HUDEP-2 (cell line): ENCODE results near the gene SKOR1.

Experiments
- DNase-seq, 76 experiments: peaks; one replicate each; lab custom pipeline; 2025; ENCODE audit not compliant: unreplicated experiment in 76 of 76; lab: John Stamatoyannopoulos, UW

The SKOR1 gene

DNA sequence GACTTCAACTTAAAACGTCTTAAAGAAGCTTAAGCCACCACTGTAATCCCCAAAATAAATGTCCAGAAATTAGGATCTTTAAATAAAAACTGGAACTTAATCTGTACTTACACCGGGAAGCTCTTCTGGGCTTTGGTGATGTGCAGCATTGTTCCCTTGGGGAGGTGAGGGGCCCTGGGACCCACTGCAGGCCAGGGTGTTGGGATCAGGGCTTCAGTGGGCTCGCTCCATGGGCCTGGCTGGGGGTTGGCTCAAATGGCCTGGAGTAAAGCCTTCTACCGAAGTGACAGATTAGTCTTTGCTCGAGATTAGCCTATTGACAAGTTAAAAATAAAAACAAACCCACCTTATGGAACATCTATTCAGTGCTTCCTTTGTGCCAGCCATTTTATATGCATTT is 20.7 kb downstream of the SKOR1 start:
- DNase-seq: no peak

GRCh38 chr15:67849538-67849937 is 24.2 kb downstream of the SKOR1 start:
- no peak for DNase-seq

DNA sequence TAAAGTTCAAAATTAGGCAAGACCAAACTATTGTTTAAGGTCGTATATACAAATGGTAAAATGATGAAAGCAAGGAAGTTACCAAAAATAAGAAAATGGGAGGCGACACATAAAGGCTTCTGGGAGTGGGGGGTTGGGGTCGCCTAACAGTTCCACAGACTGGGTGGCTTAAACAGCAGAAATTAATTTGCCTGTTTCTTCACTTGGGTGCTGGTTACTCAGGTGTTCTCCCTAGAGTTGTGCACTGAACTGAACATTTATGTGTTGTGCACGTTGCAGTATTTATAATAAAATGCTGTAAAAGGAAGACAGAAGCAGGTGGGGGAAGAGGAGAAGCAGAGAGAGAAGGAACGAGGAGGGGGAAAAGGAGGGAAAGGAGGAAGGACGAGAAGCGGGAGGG is 25.0 kb downstream of the SKOR1 start:
- DNase-seq: no peak

DNA sequence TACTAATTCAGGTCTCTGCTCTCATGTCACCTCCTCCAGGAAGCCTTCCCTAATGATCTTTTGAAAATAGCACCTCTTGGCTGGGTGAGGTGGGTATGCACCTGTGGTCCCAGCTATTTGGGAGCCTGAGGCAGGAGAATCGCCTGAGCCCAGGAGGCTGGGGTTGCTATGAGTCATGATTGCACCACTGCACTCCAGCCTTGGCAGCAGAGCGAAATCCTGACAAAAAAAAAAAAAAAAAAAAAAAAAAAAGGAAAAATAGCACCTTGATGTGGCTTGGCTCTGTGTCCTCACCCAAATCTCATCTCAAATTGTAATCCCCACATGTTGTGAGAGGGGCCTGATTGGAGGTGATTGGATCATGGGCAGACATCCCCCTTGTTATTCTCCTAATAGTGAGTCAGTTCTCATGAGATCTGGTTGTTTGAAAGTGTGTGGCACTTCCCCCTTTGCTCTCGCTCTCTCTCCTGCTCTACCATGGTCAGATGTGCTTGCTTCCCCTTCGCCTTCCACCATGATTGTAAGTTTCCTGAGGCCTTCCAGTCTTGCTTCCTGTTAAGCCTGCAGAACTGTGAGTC is 25.8 kb downstream of the SKOR1 start:
- no peak for DNase-seq

DNA sequence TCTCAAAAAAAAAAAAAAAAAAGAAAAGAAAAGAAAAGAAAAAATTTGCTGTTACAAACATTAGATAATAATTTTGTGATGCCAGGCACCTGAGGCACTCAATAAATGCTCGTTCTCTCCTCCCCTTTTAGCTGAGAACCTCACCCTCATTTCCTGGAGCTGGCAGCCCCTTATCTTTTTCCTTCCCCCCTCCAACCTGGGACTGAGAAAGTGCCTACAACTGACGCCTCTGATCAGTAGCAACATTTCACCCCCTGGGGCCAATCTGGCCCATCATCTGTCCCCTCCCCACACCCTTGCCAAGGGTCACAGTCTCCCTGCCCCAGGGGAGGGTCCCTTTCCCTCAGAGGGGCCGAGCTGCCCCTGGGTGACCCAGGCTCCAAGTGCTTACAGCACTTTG is 27.1 kb downstream of the SKOR1 start:
- DNase-seq: peak in 20 of 76 experiments; percentile 9 to 80 (median 48)

DNA sequence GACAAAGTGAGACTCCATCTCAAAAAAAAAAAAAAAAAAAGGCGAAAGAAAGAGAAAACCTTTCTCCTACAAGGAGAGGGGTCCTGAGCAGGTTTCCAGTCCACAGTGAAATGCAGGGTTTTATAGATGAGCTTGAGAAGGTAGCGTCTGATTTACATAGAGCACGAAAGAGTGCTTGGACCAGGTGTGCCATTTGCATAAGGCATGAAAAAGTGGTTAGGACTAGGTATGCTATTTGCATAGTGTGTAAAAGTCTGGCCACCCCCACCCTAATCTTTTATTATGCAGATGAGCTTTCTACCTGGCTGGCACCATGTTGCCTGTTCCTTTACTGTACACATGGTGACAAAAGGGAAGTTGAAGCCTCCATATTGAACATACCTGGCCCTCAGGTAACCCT is 28.1 kb downstream of the SKOR1 start:
- DNase-seq: no peak

DNA sequence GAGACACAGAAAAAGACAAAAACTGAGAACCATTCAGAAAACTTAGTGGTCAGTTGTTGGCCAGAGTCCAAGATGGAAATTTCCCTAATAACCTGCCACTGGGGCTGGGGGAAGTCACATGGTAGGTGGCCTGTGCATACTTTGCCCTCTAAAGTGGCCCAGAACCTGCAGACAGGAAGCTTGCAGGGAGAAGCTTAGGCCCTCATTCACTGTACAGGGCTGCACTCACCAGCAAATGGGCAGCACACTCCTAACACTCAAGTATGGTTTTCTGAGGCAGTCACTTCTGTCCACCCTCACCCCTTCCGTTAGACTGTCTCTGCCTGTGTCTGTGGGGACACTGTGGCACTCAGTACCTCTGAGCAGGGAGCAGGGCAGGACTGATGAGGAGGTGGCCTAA is 29.0 kb downstream of the SKOR1 start:
- no peak for DNase-seq

DNA sequence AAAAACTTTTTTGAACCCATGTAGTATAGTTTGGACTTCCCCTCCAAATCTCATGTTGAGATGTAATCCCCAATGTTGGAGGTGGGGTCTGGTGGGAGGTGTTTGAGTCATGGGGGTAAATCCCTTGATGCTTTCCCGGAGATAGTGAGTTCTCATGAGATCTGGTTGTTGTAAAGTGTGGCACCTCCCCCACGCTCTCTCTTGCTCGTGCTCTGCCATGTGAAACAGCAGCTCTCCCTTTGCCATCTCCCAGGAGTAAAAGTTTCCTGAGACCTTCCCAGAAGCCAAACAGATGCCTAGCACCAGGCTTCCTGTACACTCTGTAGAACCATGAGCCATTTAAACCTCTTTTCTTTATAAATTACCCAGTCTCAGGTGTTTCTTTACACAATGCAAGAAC is 30.5 kb downstream of the SKOR1 start:
- peak in 2 of 76 experiments; percentile 13 to 21 for DNase-seq

DNA sequence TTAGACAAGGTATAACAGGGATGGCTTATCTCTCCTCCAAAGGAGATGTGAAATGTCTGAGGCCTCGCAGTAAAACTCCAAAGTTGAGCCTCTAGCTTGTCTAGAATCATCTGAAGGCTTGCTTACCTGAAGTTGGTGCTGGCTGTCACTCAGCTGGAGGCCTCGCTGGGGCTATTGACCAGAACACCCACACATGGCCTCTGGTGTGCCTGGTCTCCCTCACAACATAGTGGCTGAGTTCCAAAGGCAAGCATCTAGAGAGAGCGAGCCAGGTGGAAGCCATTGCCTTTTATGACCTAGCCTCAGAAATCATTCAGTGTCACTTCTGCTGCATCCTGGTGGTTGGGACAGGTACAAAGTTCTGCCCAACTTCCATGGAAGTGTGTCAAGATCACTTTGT is 31.9 kb downstream of the SKOR1 start:
- no peak for DNase-seq

GRCh38 chr15:67859331-67859946 is 34.1 kb downstream of the SKOR1 start:
- DNase-seq: no peak

GRCh38 chr15:67861983-67862382 is 36.7 kb downstream of the SKOR1 start:
- DNase-seq: no peak

- no peak for DNase-seq
These were observed 37.6 kb downstream of the SKOR1 start for GRCh38 chr15:67862750-67863441.

GRCh38 chr15:67863442-67863987 is 38.2 kb downstream of the SKOR1 start:
- peak in 57 of 76 experiments; percentile 9 to 64 (median 42) for DNase-seq

GRCh38 chr15:67865331-67865730 is 40.0 kb downstream of the SKOR1 start:
- DNase-seq: no peak

DNA sequence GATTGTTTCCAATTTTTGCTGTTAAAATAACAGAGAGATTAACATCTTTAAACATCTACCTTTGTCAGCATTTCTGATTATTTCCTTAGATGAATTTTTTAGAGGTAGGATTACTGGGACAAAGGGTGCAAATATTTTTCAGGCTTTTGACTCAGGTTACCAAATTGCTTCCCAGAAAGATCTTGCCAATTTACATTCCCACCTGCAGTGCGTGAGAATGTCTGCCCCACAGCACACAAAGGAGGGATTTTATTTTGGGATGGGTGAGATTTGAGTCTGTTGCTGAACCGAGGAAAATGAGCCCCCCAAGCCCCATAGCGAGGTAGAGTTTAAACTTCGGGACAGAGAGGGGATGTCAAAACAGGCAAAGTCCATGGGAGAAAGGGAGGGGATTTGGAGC is 40.5 kb downstream of the SKOR1 start:
- DNase-seq: no peak

DNA sequence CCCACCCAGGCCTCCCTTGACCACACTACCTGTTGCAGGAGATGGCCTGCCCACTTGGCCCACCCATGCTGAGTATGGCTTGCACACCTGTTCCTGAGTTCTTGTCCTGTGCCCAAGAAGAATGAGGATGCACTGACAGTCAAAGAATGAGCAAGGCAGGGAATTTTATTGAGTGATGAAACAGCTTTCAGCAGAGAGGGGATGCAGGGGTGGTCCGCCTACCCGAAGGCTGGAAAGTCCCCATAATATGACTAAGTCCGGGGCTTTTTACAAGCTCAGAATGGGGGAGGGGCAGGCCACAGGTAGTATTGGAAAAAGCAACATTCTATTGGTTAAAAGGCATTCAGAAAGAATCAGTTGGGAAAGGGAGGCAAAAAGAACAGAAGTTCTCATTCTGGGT is 44.4 kb downstream of the SKOR1 start:
- DNase-seq: no peak

DNA sequence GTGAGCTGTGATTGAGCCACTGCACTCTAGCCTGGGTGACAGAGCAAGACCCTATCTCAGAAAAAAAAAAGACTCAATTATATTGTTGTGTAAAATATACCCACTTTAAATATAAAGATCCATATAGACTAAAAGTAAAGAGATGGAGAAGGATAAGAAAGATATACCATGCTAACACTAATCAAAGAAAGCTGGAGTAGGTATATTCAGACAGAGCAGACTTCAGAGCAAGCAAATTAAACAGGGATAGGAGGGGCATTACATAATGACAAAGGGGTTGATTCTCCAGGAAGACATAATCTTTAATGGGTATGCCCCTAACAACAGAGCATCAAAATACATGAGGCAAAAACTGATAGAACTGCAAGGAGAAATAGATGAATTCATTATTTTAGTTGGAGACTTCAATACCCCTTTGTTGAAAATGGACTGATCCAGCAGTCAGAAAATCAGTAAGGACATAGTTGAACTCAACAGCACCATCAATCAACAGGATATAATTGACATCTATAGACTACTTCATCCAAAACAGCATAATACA is 45.6 kb downstream of the SKOR1 start:
- DNase-seq: no peak

DNA sequence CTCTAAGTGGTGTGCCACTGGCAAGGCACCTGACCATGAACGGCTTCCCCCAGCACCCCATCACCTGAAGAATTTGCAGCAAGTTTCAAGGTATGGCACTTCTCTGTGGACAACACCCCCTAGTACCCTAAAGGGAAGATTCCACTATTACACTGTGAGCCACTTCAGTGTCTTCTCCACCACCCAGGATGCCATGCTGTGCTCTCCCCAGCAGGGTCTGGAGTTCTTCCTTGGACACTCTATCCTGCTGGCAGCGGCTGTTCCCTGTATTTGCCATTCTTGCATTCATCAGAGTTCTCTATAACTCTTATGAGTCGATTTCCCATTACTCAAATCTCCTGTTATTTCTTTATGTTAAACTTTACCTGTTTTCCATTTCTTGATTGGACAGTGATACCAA is 48.5 kb downstream of the SKOR1 start:
- DNase-seq: no peak

GRCh38 chr15:67878712-67879206 is 53.5 kb downstream of the SKOR1 start:
- no peak for DNase-seq

GRCh38 chr15:67879440-67880129 is 54.3 kb downstream of the SKOR1 start:
- DNase-seq: no peak

DNA sequence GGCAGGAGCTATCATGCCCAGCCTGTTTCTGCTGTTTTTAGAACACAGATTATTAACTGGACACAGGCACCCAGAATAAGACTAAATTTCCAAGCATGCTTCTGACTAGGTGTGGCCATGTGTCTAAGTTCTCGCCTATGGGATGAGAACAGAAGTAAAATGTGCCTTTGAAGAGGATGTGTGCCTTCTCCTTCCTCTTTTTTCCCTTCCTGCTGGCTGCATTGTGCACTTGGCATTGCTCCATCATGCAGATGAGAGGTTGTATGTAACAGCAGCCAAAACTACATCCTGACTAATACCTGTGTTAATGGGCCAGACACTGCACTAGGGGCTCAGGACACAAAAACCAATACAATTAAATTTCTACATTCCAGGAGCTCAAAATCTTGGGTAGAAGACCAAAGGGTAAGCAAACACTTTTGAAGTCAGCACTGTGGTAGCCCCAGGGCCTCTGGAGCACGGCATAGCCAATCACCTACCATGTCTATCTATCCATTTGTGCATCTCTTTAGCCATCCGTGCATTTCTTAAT is 55.4 kb downstream of the SKOR1 start:
- peak in 2 of 76 experiments; percentile 5 to 9 for DNase-seq
